Measurements from ENCODE around the gene ZNF232.
"Not testable (repeated sequence)": the region's sequence is repeated elsewhere in the genome, so short reads cannot be mapped to it uniquely, and the experiment has no call there.

The ZNF232 gene

GRCh38 chr17:5096731-5097100 lies 15.0 kb downstream of the ZNF232 start:
- no peak for DNase-seq

GRCh38 chr17:5092218-5093010 lies 19.3 kb downstream of the ZNF232 start:
- no peak for DNase-seq

DNA sequence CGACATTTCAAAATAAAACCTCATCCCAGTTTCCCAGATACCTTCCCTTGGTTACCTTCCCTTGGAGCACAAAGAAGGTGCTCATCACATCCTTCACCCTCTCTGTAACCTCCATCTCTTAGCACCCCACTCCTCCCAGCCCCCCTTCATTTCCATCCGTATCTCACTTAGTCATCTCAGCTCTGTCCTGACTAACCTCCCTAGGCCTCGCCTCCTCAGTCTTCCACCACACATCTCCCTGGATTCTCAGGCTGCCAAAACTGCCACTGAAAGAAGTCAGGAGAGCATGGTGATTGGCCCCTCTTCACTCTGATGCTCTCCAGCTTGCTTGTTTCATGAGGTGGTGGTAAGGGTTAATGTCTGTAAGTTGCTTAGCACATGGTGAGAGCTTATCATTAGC lies 31.1 kb downstream of the ZNF232 start:
- DNase-seq, result no peak

GRCh38 chr17:5078106-5079028 lies 33.3 kb downstream of the ZNF232 start, which contains the start of gene ZFP3:
TSS of gene ZFP3 (plus strand) at chr17:5078467. CDS start at chr17:5091505, 13,038 bp downstream.
- peak; percentile 89 to 90 for DNase-seq

GRCh38 chr17:5077781-5078105 lies 33.9 kb downstream of the ZNF232 start:
- DNase-seq, result peak in 1 of 2 experiments; percentile 66

- DNase-seq, result not testable (repeated sequence)
Measured at GRCh38 chr17:5077275-5077674, 34.4 kb downstream of the ZNF232 start.

DNA sequence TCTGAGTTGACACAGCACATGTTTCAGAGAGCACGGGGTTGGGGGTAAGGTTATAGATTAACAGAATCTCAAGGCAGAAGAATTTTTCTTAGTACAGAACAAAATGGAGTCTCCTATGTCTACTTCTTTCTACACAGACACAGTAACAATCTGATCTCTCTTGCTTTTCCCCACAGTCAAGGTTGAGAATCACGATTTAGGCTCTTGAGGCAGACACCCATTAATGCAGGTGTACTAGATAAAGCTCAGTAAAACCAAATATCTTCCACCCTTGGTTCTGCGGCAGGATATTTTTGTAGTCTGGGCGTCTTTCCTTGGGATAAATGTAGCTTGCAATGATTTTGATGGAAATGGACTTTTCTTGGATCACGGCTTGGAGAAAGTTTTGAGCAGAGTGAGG lies 36.2 kb downstream of the ZNF232 start:
- not testable (repeated sequence) for DNase-seq

- DNase-seq, result no peak
Measured at GRCh38 chr17:5069724-5070123, 42.0 kb downstream of the ZNF232 start.

- DNase-seq, result no peak
Measured at GRCh38 chr17:5068236-5068635, 43.4 kb downstream of the ZNF232 start.

- no peak for DNase-seq
Measured at GRCh38 chr17:5065227-5065744, 46.4 kb downstream of the ZNF232 start.
